ENCODE data around the gene FBXW11.

The FBXW11 gene

GRCh38 chr5:171837522-171837921 is 168.9 kb downstream of the FBXW11 start:
- FAIRE-seq: no peak

GRCh38 chr5:171835066-171835465 is 171.4 kb downstream of the FBXW11 start:
- no peak for FAIRE-seq

GRCh38 chr5:171834461-171834860 is 172.0 kb downstream of the FBXW11 start:
- no peak for FAIRE-seq

- FAIRE-seq: no peak
Measured at GRCh38 chr5:171832775-171833174, 173.7 kb downstream of the FBXW11 start.

- no peak for FAIRE-seq
Measured at GRCh38 chr5:171830686-171831085, 175.8 kb downstream of the FBXW11 start.

GRCh38 chr5:171827162-171827561 is 179.3 kb downstream of the FBXW11 start:
- no peak for FAIRE-seq

GRCh38 chr5:171826132-171826531 is 180.3 kb downstream of the FBXW11 start:
- FAIRE-seq: no peak

- FAIRE-seq: no peak
Measured at GRCh38 chr5:171825051-171825450, 181.4 kb downstream of the FBXW11 start.

GRCh38 chr5:171823269-171823668 is 183.2 kb downstream of the FBXW11 start:
- no peak for FAIRE-seq

- FAIRE-seq: no peak
Measured at GRCh38 chr5:171821286-171821685, 185.2 kb downstream of the FBXW11 start.

- FAIRE-seq: no peak
Measured at GRCh38 chr5:171820561-171820960, 185.9 kb downstream of the FBXW11 start.

- no peak for FAIRE-seq
Measured at GRCh38 chr5:171816666-171817065, 189.8 kb downstream of the FBXW11 start.

- no peak for FAIRE-seq
Measured at GRCh38 chr5:171813813-171814490, 192.5 kb downstream of the FBXW11 start.

- no peak for FAIRE-seq
Measured at GRCh38 chr5:171813270-171813669, 193.2 kb downstream of the FBXW11 start.

All from islet of Langerhans (tissue), 1 donor.